Measurements from ENCODE around the gene PLEKHG4B. TPM values are rescaled to one million over a fixed set of nuclear protein-coding genes. Genes with fewer than 3 reads are reported as not detected.

Gene PLEKHG4B
- total RNA-seq, 2 donors from 2014 or later: 0.05 TPM; not detected in 1

GRCh38 chr5:163338-163620 is 71.3 kb downstream of the PLEKHG4B start:
- DNase-seq (ENCODE audit: low spot score): peak; percentile 76
- intact Hi-C loops (cut with DNase I): loop anchor here in 1 of 2 donors (5.0 kb wide), 1 partner anchor 1559 kb away; no protein-coding TSS in a partner anchor

- peak; percentile 45 for DNase-seq (ENCODE audit: low spot score)
- intact Hi-C loops (cut with DNase I): loop anchor here in 1 of 2 donors (2.0 to 5.0 kb wide), 2 partner anchors 37 to 1558 kb away; no protein-coding TSS in a partner anchor
Measured at GRCh38 chr5:163841-164240, 71.9 kb downstream of the PLEKHG4B start.

GRCh38 chr5:164244-164643 is 72.3 kb downstream of the PLEKHG4B start:
- peak; percentile 48 for DNase-seq (ENCODE audit: low spot score)
- intact Hi-C loops (cut with DNase I): loop anchor here in 1 of 2 donors (2.0 to 5.0 kb wide), 2 partner anchors 37 to 1558 kb away; no protein-coding TSS in a partner anchor

- intact Hi-C loops (cut with DNase I): loop anchor here in 1 of 2 donors (2.0 to 5.0 kb wide), 2 partner anchors 36 to 1558 kb away; no protein-coding TSS in a partner anchor
- DNase-seq (ENCODE audit: low spot score): peak; percentile 26
Measured at GRCh38 chr5:164783-165182, 72.8 kb downstream of the PLEKHG4B start.

- DNase-seq (ENCODE audit: low spot score): peak; percentile 71
- intact Hi-C loops (cut with DNase I): no loop called here
Measured at GRCh38 chr5:166441-167372, 74.7 kb downstream of the PLEKHG4B start.

GRCh38 chr5:167511-167910 is 75.5 kb downstream of the PLEKHG4B start:
- intact Hi-C loops (cut with DNase I): no loop called here
- peak; percentile 77 for DNase-seq (ENCODE audit: low spot score)

GRCh38 chr5:167982-168660 is 76.2 kb downstream of the PLEKHG4B start:
- DNase-seq (ENCODE audit: low spot score): peak; percentile 67
- intact Hi-C loops (cut with DNase I): no loop called here

- DNase-seq (ENCODE audit: low spot score): peak; percentile 90
- intact Hi-C loops (cut with DNase I): no loop called here
Measured at GRCh38 chr5:169071-169727, 77.2 kb downstream of the PLEKHG4B start.

GRCh38 chr5:169728-170094 is 77.7 kb downstream of the PLEKHG4B start:
- intact Hi-C loops (cut with DNase I): no loop called here

GRCh38 chr5:170971-171800 is 79.2 kb downstream of the PLEKHG4B start:
- DNase-seq (ENCODE audit: low spot score): peak; percentile 79
- intact Hi-C loops (cut with DNase I): no loop called here

More at GRCh38 chr5:169728-170094, 77.7 kb downstream of the PLEKHG4B start:
- peak; percentile 68 for DNase-seq (ENCODE audit: low spot score)

- DNase-seq (ENCODE audit: low spot score): peak; percentile 81
Measured at GRCh38 chr5:171801-172331, 79.9 kb downstream of the PLEKHG4B start.

GRCh38 chr5:172421-172820 is 80.5 kb downstream of the PLEKHG4B start:
- peak; percentile 76 for DNase-seq (ENCODE audit: low spot score)
- intact Hi-C loops (cut with DNase I): no loop called here

More at GRCh38 chr5:171801-172331, 79.9 kb downstream of the PLEKHG4B start:
- intact Hi-C loops (cut with DNase I): no loop called here

GRCh38 chr5:172841-173251 is 80.9 kb downstream of the PLEKHG4B start:
- DNase-seq (ENCODE audit: low spot score): peak; percentile 72
- intact Hi-C loops (cut with DNase I): no loop called here

GRCh38 chr5:173392-174290 is 81.7 kb downstream of the PLEKHG4B start:
- DNase-seq (ENCODE audit: low spot score): peak; percentile 64

GRCh38 chr5:174291-174600 is 82.3 kb downstream of the PLEKHG4B start:
- DNase-seq (ENCODE audit: low spot score): peak; percentile 50
- intact Hi-C loops (cut with DNase I): no loop called here

More at GRCh38 chr5:173392-174290, 81.7 kb downstream of the PLEKHG4B start:
- intact Hi-C loops (cut with DNase I): no loop called here

- DNase-seq (ENCODE audit: low spot score): no peak
- intact Hi-C loops (cut with DNase I): no loop called here
Measured at GRCh38 chr5:174876-175465, 83.0 kb downstream of the PLEKHG4B start.

- DNase-seq (ENCODE audit: low spot score): no peak
- intact Hi-C loops (cut with DNase I): no loop called here
Measured at GRCh38 chr5:176296-176823, 84.4 kb downstream of the PLEKHG4B start.

Data from posterior vena cava (tissue), 2 donors.